T-helper 2 cell treated with Interferon-gamma antibody and Interleukin-4, amounts not matched to agents 100 ng/mL and 5 ng/mL, for 36 hours (primary cell): ENCODE results near the gene MLLT10. TPM values are rescaled to one million over a fixed set of nuclear protein-coding genes. Genes with fewer than 3 reads are reported as not detected.

ENCODE experiments used
- intact Hi-C: fragments of 100-400 bp; cut with micrococcal nuclease; formaldehyde crosslinking; loops from one replicate; pipeline ENCODE4 v1.15.1; 2023
- total RNA-seq: library from RNA; stranded (reverse); gene quantifications from 2 replicates; pipeline ENCODE4 v1.2.3, GENCODE V29; 2022

Gene MLLT10
- total RNA-seq, 1 donor from 2014 or later = 45.1 TPM

DNA sequence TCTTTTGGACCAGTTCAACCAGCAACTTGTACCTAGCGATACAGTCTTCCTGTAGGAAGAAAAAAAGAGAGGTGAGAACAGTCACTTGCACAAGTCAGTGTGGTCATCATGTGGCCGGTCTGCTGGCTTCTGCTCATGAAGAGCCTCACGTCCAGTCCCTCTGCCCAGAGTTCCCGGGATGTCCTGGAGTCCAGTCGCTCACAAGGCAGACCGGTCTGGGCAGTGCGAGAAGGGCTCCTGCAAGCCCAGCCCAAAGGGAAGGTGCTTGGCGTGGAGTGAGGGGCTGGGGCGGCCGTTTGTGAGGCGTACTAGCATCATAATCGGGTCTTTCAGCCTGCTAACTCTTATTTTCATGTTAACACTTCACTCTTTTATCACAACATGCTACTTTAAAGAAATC, 222.7 kb downstream of the MLLT10 start:
- intact Hi-C loops = no loop called here

DNA sequence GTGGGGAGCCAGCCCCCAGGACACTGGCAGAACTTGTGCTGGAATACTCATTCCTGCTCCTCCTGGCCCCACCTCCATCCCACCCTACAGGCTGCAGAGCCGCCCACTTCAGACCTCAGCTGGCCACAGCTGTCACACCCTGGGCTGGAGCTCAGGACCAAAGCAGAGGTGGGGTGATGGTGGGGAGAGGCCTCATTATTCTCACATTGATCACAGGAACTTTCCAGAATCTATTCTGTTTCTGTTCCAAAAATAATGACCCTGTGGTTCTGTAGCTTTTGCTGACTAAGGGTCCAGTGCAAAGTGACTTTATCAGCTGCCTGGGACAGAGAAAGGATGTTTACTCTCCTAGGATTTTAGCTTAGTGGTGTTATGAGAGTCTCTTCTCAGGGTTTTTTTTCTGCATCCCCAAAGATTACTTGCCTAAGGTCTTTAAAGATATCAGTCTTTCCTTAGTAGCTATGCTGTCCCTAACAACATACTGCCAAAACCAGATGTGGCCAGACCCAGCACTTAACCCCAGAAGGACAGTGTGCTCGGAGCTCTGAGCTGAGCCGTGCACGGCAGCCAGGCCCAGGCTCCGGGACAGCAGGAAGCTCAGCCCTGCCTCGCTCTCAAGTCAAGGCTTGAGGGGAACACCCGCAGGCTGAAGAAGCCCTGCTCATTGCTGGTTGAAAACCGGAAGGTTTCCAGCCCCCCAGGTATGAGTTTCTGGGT, 223.3 kb downstream of the MLLT10 start:
- intact Hi-C loops = no loop called here

DNA sequence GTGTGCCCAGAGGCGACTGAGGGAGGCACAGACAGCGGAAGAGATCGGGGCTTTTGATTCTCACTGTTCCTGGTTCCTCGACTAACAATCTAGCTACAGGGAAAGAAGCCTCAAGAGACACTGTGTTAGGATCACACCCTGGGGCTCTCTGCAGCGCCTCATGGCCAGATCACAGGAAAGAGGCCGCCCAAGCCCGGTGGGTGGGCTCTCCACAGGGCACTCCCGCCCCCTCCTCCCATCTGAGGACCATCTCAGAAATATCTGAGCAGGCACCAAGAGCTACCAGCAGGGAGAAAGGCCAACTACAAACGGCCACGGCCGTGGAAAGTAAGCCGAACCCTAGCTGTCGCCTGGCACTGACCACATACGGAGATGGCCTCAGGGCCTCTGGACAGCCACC, 224.2 kb downstream of the MLLT10 start:
- intact Hi-C loops = no loop called here

DNA sequence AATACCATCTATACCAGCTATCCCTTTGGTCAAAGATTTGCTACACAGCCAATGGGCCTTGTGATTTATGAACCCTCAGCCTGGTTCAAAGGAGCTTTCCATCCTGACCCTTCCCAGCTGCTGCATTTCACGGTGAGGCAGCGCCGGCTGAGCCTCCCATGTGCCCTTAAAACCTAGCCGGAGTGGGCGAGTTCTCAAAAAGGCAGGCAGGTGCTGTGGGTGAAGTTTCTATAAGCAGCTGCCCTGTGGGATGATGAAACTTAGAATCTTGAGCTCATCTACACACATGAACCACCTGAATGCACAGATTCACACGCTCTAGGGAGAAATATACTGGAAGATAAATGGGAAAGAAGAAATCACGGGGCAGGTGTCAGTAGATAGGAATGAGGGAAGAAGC, 224.7 kb downstream of the MLLT10 start:
- intact Hi-C loops = no loop called here

DNA sequence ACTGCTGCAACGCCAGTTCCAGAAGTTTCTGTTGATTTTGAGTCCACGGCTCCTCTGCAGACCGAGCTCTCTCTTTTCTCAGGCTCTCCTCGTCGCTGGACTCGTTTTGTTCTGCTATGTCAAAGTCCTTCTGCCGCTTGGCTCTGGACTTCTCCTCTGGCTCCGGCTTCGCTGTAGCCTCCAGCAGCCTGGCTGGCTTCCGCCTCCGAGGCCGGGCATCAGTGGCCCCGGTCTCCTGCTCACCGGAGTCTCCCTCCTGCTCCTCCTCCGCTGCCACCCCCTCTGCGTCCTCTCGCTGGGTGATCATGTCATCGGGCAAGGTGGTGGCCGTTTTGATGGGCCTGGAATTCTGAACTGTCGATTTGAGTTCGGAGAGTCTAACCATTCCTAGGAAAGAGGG, 225.2 kb downstream of the MLLT10 start:
- intact Hi-C loops = no loop called here

DNA sequence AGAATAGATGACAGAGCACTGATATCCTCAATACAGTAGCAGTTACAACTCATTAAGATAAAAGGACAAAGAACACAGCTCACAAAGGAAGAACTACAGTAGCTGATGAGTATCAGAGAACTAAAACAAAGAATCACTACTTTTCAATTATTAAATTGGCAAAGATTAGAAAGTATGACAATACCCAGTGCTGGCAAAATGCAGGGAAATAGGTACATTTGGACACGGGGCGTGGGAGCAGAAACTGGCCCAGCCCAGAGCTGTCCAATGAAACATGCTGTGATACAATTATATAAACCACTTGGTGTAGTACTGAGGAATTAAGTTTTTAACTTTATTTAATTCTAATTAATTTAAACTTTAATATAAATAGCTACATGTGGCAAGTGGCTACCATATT, 226.3 kb downstream of the MLLT10 start:
- intact Hi-C loops = no loop called here

DNA sequence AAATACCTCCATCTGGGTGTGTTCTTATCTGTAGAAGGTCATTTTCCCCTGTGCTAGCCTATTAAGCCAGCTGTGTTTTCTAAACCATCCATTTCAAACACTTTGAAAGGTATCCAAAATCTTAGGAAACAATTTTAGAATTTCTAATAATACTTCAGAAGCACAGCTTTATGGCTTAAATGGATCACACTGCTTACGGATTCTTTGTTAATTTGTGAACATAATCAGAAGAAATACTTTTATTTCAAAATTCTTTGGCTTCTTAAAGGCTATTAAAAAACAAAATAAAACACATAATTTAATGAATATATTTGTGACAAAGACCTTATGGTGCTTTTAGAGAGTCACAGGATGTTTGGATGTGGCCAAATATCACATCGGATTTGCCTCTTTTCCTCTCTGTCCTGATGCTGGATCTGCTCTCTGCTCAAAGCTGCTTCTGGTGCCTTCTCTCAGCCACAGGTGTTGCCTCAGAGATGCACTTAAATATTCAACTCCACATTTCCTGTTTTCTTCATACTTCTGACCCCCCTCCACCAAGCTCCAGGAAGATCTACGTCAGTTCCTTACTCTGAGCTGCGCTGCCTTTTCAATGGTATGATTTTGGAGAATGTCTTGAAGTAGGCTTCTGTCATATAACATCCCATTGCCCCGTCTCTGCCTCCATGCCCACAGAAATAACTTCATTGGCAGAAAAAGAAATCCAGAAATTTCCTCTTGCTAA, 230.6 kb downstream of the MLLT10 start:
- intact Hi-C loops = no loop called here

DNA sequence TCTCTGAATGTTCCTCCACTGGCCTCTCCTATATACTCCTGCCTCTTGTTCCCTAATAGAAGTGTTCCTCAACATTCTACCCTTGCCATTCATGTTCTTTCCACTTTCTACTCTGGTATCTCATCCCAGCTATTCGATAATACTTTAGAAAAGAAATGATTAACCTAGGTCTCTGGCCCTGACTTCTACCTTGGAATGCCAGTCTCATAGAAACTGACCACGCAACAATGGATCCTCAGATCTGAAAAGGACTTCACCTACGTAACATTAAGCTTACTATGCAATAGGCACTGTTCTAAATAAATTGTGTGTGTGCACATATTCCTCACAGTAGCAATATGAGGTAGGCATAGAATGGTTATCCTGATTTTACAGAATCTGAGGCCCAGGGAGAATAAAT, 235.0 kb downstream of the MLLT10 start:
- intact Hi-C loops = no loop called here

DNA sequence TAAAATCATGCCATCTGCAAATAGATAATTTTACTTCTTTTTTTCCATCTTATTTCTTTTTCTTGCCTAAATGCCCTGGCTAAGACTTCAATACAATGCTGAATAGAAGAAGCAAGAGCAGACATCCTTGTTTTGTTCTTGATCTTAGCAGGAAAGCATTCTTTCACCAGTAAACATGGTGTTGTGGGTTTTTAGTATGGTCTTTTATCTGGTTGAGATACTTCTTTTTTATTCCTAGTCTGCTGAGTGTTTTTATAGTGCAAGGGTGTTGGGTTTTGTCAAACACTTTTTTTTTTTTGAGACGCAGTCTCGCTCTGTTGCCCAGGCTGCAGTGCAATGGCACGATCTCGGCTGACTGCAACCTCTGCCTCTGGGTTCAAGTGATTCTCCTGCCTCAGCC, 237.2 kb downstream of the MLLT10 start:
- intact Hi-C loops = no loop called here

DNA sequence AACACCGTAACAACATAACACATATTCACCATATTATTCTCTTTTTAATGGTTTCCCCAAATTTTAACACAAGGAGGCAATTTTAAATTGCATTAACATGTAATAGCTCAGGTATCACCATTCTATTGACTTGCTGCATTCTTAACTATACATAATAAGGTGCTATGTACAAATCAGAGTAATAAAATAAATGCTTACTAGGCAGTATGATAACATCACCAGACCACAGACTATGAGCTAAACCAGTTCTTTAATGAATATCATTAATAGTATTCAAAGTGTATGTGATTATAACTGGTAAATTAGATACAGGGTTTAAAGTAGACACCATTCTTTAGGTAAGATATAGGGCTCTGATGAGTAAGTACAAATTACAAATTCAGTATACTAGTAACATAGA, 242.9 kb downstream of the MLLT10 start:
- intact Hi-C loops = no loop called here

DNA sequence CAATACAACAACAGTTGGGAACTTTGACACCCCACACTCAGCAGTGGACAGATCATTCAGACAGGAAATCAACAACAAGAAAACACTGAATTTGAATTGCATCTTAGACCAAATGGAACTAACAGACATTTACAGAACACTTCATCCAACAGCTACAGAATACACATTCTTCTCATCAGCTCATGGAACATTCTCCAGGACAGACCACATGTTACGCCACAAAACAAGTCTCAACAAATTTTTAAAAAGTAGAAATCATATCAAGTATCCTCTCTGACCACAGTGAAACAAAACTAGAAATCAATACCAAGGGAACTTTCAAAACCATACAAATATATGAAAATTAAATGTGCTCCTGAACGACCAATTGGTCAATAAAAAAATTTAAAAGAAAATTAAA, 257.2 kb downstream of the MLLT10 start:
- intact Hi-C loops = no loop called here

Other genes starting within 250 kb of the MLLT10 start
- 0.16 and 0.25 TPM in 2 replicates for gene SKIDA1, start 8.6 kb upstream of the MLLT10 start, total RNA-seq